Left cardiac atrium (tissue), 4 donors: ENCODE results near the gene EREG. TPM values are rescaled to one million over a fixed set of nuclear protein-coding genes. Genes with fewer than 3 reads are reported as not detected.
"Not testable (repeated sequence)": the region's sequence is repeated elsewhere in the genome, so short reads cannot be mapped to it uniquely, and the experiment has no call there.

Experiments
- ATAC-seq, 2 donors: fragments of 200-7000 bp; cut with Tn5 transposase; one replicate each; pipeline ENCODE4 v1.9.1; 2020; ENCODE audit warnings: mild to moderate bottlenecking in 2 of 2, moderate library complexity in 2 of 2
- DNase-seq: peaks from one replicate; pipeline ENCODE4 v3.0.0-alpha.2; 2020
- intact Hi-C, 2 donors: fragments of 100-400 bp; cut with DNase I; formaldehyde crosslinking; loops; one replicate each; pipeline versions ENCODE4 v1.14.1 to v1.15.1; 2022 to 2023
- total RNA-seq, 2 donors: library from RNA; stranded (reverse); fragmentation: NEBNext Ultra II Directional; extraction: Animal tissue kit (Norgen Biotek cat#: 25700); gene quantifications; one replicate each; pipeline ENCODE4 v1.2.1, GENCODE V29; 2021
- donor health status: DM: no; HTN: yes; CAD: no.
- donor health status: DM: no; HTN: yes; CAD: no; lungs with severe emphysema.
- donor health status: DM: yes; HTN: yes; CAD: no.
- donor health status: Dilated cardiomyopathy.

Gene EREG
- total RNA-seq, 2 donors from 2014 or later, result 0.84 to 2.9 TPM

DNA sequence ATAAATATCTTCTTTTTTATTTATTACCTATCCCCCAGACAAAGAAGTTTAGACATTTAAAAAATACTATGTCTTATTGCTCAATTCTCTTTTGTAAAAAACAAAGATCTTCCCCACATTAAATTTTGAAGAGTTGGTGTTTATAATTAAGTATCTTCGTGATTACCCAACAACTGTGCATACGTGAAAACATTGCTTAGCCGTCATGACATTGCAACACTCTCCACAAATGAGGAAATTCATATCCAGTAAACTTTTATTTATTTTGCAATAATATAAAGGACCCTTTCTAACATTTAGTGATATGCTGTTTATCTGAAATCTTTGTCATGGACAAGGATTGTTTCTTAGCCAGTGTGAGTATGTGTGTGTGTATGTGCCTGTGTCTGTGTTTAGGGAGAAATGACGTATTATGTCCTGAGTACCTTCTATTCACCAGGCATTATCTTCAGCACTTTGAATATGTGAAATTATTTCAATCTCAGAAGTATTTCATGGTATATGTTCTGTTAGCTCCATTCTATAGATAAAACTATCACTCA, 26.1 kb upstream of the EREG start:
- intact Hi-C loops, result no loop called here
- no peak for DNase-seq
- ATAC-seq, result no peak

- no peak for ATAC-seq
Observed at GRCh38 chr4:74339501-74339900, 25.4 kb upstream of the EREG start.

GRCh38 chr4:74340421-74340820, 24.5 kb upstream of the EREG start:
- DNase-seq, ATAC-seq, intact Hi-C loops: not testable (repeated sequence)

More at GRCh38 chr4:74339501-74339900, 25.4 kb upstream of the EREG start:
- DNase-seq, result no peak
- intact Hi-C loops, result no loop called here

DNA sequence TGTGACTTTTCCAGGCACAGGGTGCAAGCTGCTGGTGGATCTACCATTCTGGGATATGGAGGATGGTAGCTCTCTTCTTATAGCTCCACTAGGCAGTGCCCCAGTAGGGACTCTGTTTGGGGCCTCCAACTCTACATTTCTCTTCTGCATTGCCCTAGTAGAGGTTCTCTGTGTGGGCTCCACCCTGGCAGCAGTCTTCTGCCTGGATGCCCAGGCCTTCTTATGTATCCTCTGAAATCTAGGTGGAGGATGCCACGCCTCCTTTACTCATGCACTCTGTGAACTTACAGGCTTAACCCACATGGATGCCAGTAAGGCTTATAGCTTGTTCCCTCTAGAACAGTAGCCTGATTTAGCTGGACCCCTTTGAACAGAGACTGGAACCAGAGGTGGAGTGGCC, 20.9 kb upstream of the EREG start:
- DNase-seq (no peak), ATAC-seq (no peak)
- intact Hi-C loops, result no loop called here

- DNase-seq, result no peak
- intact Hi-C loops, result no loop called here
- no peak for ATAC-seq
Observed at GRCh38 chr4:74353858-74354257, 11.1 kb upstream of the EREG start.

DNA sequence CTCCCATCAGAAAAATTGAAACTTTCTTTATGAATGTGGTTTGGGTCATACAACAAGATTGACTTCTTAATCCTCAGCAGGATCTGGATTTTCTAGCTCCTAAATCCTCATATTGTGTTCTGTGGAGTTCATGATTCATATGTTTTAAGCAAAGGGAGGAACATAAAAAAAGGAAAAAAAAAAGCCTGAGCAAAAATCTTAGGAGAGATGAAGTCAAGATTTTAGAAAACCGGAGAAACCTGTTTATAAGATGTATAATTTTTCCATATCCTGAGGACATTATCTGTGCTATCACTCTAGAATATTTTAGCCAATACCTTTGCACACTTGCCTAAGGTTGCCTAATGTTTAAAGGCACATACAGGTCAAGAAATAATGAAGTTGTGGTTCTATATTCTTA, 7.0 kb upstream of the EREG start:
- no peak for DNase-seq
- ATAC-seq, result no peak
- intact Hi-C loops, result no loop called here

GRCh38 chr4:74361671-74362070, 3.3 kb upstream of the EREG start:
- no peak for DNase-seq
- ATAC-seq, result no peak
- intact Hi-C loops, result no loop called here

- no peak for ATAC-seq
Observed at GRCh38 chr4:74362347-74362746, 2.6 kb upstream of the EREG start.

DNA sequence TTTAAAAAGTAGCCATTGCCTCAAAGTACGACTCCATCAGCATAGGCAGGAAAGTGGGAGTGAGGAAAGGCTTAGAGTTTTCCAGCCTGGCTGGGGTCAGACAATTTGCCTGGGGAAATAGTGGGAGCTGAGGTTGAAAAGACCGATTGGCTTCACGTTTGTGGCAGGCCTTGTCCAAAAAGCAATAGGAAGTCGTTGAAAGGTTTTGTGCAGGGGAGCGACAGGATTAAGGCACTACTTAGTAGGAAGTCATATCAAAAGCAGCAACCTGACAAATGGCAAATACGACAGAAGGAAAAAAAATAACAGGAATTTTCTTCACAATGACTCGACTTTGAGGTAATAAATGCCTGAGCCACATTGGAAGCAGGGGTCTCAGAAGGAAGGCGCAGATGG, 691 bp upstream of the EREG start:
- DNase-seq (no peak), ATAC-seq (no peak)
- intact Hi-C loops, result no loop called here

More at GRCh38 chr4:74362347-74362746, 2.6 kb upstream of the EREG start:
- intact Hi-C loops, result no loop called here
- DNase-seq, result no peak

- peak; percentile 44 to 53 for ATAC-seq
- intact Hi-C loops, result no loop called here
- DNase-seq, result peak; percentile 36
Observed at GRCh38 chr4:74365761-74366160, 816 bp downstream of the EREG start.

DNA sequence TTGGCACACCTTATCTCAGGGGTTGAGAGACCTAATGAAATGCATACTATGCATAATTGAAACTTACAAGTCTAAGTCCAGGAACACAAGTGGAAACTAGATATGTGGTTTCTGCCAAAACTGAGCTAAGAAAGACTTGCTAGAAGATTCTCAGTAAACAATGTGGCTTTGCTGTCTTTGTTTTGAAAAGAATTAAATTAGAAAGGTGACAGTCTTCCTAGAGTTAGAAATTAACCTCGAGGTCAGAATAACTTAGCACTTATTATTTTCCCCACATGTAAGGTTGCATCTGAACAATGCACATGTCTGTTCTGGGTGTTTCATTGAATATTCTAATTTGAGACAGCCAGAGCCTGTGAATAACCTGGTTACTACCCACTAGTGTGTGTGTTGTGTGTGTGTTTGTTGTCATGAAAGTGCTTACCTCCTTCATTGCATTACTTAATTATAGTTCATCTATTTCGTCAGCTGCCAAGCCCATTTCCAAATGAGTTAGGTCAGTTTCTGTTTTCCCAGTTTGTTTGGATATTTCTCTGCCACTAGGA, 1.5 kb downstream of the EREG start:
- no peak for DNase-seq
- intact Hi-C loops, result no loop called here
- no peak for ATAC-seq

GRCh38 chr4:74367656-74368290, 2.8 kb downstream of the EREG start:
- intact Hi-C loops, result no loop called here
- DNase-seq (no peak), ATAC-seq (peak in 1 of 2 donors; percentile 9)

- DNase-seq (no peak), ATAC-seq (no peak)
- intact Hi-C loops, result no loop called here
Observed at GRCh38 chr4:74368596-74368995, 3.7 kb downstream of the EREG start.

DNA sequence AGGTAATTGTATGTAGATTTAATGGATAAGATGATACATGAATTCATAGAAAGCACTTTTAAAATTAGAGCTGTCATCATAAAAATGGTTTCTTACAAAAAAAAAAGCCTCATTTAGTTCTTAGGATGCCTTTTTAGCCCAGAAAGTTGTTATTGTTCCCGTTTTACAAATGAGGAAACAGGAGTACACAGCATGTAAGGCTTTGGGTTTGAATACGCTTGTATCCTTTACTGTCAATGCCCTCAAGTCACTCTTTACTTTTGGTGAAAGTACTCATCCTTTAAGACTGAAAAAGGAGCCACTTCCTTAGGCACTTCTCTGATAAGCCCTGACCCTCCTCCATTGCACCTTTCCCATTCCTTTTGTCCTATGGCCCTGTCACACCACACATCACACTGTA, 4.9 kb downstream of the EREG start:
- ATAC-seq (no peak), DNase-seq (no peak)
- intact Hi-C loops, result loop anchor here in 1 of 2 donors (5.0 kb wide), 1 partner anchor 302 kb away; no protein-coding TSS in a partner anchor

DNA sequence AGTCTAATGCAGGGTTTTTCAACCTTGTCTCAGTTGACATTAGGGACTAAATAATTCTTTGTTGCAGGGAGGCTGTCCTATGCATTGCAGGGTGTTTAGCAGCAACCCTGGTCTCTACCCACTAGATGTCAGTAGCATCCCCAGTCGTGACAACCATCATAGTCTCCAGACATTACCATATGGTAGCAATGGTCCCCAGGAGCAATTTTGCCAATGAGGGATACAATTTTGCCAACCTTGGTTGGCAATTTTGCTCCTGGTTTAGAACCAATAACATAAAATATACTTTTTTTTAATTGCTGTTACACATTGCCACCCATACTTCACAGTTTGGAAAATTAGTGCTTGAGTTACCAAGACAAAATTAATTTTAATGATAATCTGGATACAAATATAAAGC, 6.0 kb downstream of the EREG start:
- ATAC-seq, result peak; percentile 59 to 81
- intact Hi-C loops, result loop anchor here in 1 of 2 donors (5.0 kb wide), 1 partner anchor 301 kb away; no protein-coding TSS in a partner anchor
- DNase-seq, result no peak

DNA sequence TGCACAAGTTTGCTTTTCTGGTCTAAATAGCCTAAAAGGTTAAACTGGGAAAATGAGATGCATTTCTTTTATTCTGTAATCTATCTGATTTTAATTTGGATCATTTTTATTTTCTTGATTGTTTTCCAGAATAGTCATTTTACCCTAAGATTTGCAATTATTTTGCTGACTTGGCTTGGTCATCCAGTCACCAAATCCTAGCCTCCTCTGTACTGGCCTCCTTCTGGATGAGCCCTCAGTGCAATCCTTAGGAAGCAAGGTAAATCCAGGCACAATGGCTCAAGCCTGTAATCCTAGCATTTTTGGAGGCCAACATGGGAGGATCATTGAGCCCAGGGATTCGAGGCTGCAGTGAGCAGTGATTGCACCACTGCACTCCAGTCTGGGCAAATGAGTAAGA, 9.2 kb downstream of the EREG start:
- no peak for ATAC-seq
- DNase-seq, result no peak
- intact Hi-C loops, result loop anchor here in 1 of 2 donors (5.0 kb wide), 1 partner anchor 298 kb away; no protein-coding TSS in a partner anchor

- intact Hi-C loops, result loop anchor here (5.0 kb wide), 3 partner anchors 158 to 298 kb away; no protein-coding TSS in a partner anchor
- peak in 1 of 2 donors; percentile 51 for ATAC-seq
Observed at GRCh38 chr4:74374561-74375327, 9.8 kb downstream of the EREG start.

GRCh38 chr4:74375824-74376426, 11.0 kb downstream of the EREG start:
- intact Hi-C loops, result loop anchor here (2.0 to 5.0 kb wide), 4 partner anchors 71 to 246 kb away; no protein-coding TSS in a partner anchor
- DNase-seq, result no peak
- no peak for ATAC-seq

More at GRCh38 chr4:74374561-74375327, 9.8 kb downstream of the EREG start:
- peak; percentile 31 for DNase-seq

DNA sequence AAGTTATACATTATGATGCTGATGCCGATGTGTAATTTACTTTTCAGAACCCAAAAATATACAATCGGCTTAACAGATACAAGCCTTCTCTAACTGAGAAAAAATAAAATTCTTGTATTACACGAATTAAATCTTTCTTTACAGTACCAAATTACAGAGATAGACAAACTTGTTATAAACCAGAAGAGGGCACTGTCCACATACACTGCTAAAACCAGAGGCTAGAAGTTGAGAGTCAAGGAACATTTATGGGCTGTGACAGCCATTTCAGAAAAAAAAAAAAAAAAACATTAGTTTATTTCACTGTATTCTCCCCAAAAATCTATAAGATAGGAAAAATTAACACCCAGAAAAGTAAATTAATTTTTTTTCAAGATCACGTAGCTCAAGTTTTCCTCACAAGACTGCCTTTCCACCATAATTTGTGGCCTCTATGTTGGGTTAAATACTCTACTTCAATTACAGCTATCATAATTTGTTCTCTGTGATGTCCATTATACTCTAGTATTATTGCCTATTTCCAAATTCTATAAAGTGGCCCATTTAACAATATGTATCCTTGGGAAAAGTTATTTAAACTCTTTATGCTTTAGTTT, 12.0 kb downstream of the EREG start:
- DNase-seq (no peak), ATAC-seq (peak; percentile 72 to 81)
- intact Hi-C loops, result loop anchor here (2.0 to 5.0 kb wide), 4 partner anchors 70 to 245 kb away; no protein-coding TSS in a partner anchor
